ENCODE measurements around the gene ATP6V0B.

ATP6V0B gene

GRCh38 chr1:44002165-44002564 is 27.4 kb downstream of the ATP6V0B start:
- no peak for DNase-seq (ENCODE audit: low read depth in 2 of 3, low spot score in 2 of 3)

DNA sequence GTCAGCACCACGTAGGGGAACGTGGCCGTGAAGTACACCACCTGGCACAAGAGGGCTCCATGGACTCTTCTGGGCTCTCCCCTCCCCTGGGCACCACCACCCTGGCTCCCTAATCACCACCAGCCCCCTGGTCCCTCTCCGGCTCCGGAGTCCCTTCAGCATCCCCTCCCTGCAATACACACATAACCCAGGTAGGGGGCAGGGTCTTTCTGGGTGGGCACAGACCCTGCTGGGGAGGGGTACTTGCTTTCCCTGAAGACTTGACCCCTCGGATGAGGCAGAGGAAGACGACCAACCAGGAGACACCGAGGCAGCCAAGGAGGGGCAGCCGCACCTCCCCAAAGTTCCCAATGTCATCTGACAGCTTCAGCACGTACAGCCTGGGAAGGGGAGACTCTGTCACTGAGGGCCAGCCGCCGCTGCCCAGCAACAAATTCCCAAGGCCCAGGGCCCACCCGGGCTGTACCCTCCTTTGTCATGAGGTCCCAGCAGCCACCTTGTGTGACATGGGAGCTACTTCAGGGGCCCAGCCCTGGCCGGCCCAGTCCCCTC is 27.9 kb downstream of the ATP6V0B start:
- no peak for DNase-seq (ENCODE audit: low read depth in 2 of 3, low spot score in 2 of 3)

DNA sequence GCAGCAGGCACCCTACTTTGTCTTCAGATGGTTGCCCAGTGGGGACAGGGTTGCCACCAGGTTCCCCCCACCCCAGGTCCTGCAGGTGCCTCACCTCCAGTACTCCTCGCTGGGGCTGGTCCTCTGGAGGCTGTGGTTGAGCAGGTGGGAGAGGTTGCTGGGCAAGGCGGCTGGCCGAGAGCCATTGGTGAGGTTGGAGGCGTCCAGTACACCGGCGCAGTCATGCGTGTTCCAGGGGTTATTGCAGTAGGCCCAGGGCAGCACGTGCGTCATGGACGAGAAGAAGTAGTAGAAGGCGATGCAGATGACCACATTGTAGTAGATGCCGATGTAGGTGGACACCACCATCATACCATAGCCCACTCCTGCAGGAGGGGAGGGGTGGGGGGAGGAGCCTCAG is 33.5 kb downstream of the ATP6V0B start:
- no peak for DNase-seq (ENCODE audit: low read depth in 2 of 3, low spot score in 2 of 3)

DNA sequence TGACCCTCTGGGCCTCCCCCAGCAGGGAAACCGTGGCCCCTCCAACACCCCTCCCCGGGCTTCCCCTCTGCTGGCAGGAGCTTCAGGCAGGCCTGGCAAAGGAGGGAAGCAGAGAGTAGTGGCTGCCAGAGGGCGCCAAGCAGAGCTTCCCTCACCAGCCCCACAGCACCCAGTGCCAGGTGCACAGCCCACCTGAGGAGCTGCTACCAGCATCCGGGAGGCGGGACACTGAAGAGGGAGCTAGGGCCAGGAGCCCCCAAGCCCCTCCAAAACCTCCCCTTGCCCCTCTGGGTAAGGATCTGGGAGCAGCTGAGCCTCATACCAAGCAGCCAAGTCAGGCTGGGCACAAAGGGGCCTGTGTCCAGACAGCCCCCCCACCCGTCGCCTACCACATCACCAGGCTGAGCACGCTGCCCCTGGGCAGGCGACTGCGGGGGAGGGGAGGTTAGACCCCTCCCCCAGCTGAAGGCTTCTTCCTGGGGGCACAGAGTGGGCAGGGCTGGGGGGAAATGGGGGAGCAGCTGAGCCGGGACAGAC is 36.2 kb downstream of the ATP6V0B start:
- DNase-seq (ENCODE audit: low read depth in 2 of 3, low spot score in 2 of 3): no peak

DNA sequence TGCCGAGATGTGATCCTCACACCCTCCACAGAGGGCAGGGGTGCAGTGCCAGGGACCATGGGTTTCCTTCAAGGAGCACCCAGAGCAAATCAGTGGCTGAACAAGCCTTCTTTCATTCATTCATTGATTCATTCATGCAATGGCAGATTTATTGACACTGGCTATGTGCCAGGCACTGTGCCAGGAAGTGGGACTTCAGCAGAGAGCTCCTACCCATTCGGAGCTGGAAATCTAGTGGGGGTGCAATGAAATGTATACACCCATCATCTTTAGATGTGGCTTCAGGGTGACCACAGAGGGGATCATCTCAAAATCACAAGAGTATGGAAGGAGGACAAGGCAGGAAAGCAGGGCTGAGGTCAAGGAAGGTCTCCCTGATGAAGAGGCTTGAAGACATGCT is 37.6 kb downstream of the ATP6V0B start:
- no peak for DNase-seq (ENCODE audit: low read depth in 2 of 3, low spot score in 2 of 3)

DNA sequence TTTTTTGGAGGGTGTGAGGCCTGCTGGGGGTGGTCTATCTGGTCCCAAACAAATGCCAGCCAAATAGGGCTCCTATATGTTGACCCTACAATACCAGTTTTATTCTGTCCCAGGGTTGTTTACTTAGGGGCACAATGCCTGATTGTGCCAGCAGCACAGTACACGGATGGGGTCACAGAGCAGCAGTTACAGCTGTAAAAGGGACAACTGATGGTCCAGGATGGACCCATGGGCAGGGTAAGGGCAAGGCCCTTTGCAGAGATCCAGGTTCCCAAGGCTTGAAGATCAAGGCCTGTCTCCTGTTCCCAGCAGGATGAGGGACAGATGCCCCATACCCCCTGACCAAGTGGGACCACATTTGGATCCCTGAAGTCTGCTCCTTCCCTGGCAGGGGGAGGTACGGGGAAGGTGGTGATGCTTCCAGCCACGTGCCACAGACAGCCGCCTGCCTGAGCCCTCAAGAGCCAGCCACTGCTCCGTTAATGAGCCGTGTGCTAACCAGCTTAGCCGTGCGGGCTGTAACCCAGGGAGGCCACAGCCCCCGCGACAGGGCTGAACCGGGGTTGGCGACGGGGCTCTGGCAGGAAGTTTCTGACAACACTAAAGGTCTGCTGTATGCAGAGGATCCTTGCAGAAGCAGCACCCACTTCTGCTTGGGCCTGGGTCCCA is 38.3 kb downstream of the ATP6V0B start:
- DNase-seq (ENCODE audit: low read depth in 2 of 3, low spot score in 2 of 3): no peak

- DNase-seq (ENCODE audit: low read depth in 2 of 3, low spot score in 2 of 3): no peak
Measured at GRCh38 chr1:44013949-44014348, 39.2 kb downstream of the ATP6V0B start.

- no peak for DNase-seq (ENCODE audit: low read depth in 2 of 3, low spot score in 2 of 3)
Measured at GRCh38 chr1:44014365-44015104, 39.8 kb downstream of the ATP6V0B start.

- DNase-seq (ENCODE audit: low read depth in 2 of 3, low spot score in 2 of 3): no peak
Measured at GRCh38 chr1:44015206-44015605, 40.4 kb downstream of the ATP6V0B start.

GRCh38 chr1:44016041-44016889 is 41.5 kb downstream of the ATP6V0B start:
- DNase-seq (ENCODE audit: low read depth in 2 of 3, low spot score in 2 of 3): no peak

GRCh38 chr1:44016890-44017400 is 42.2 kb downstream of the ATP6V0B start:
- no peak for DNase-seq (ENCODE audit: low read depth in 2 of 3, low spot score in 2 of 3)

- no peak for DNase-seq (ENCODE audit: low read depth in 2 of 3, low spot score in 2 of 3)
Measured at GRCh38 chr1:44019466-44019948, 44.7 kb downstream of the ATP6V0B start.

GRCh38 chr1:44020464-44020863 is 45.7 kb downstream of the ATP6V0B start:
- DNase-seq (ENCODE audit: low read depth in 2 of 3, low spot score in 2 of 3): no peak

GRCh38 chr1:44021156-44021555 is 46.4 kb downstream of the ATP6V0B start:
- DNase-seq (ENCODE audit: low read depth in 2 of 3, low spot score in 2 of 3): no peak

- no peak for DNase-seq (ENCODE audit: low read depth in 2 of 3, low spot score in 2 of 3)
Measured at GRCh38 chr1:44021581-44022321, 47.0 kb downstream of the ATP6V0B start.

DNA sequence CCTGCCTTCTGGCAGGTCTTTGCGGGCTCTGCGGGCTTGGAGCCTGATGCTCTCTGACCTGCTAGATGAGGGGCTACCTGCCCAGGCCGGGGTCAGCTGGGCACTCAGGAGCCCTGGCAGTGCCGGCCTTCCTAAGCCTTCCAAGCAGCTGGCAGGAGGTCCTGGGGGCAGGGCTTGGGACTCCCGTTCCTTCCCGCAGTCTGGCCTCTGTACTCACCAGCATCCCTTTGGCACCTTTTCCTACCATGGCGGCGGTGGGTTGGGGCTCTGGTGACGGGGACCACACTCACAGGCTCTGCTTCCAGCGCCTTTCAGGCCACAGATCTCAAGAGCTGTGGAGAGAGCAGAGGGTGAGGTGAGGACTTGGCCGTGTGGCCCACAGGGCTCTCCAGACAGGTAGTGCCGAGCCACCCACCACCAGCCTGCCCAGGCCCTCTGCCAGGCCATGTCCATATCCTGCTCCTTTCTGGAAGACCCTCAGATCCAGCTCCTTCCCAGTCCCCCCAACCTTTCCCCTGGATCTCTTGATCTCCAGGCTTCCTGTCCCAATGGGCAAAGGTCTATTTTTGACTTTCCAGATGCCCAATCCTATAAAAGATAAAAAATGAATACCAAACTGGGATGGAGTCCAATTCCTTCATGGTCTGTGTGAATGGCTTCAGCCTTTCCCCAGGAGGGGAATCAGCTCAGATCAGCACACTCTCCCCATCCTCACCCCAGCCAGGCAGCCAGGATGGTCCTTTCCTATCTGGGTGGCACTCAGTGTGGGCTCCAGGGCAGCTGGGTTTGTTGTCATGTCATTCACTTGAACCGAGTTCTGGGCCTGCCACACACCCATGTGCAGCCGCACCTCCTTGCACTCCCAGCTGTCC is 49.5 kb downstream of the ATP6V0B start:
- DNase-seq (ENCODE audit: low read depth in 2 of 3, low spot score in 2 of 3): no peak

DNA sequence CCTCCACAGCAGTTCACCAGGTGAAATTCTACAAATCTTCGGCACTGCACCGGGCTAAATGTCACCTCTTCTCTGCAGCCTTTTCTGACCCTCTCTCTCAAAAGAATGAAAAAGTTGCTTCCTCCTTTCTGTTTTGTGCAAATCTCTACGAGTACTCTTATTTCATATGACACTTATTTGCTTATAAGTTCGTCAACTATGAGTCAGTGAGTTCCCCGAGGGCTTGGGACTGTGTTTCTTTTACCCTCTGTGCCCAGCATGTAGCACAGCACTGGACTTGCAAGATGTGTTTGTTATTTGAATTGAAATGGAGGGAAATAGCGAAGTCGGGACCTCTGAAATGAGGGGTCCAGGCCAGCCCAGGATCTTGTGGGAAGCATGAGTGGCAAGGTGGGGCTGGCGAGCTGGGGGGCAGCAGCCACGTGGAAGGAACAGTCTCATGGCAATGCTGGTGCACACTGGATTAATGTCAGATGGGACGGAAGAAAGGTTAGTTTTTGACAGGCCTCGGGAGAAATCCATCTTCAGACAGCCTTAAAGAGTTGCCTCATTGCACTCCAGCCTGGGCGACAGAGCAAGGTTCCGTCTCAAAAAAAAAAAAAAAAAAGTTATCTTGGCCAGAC is 50.3 kb downstream of the ATP6V0B start:
- DNase-seq (ENCODE audit: low read depth in 2 of 3, low spot score in 2 of 3): no peak

DNA sequence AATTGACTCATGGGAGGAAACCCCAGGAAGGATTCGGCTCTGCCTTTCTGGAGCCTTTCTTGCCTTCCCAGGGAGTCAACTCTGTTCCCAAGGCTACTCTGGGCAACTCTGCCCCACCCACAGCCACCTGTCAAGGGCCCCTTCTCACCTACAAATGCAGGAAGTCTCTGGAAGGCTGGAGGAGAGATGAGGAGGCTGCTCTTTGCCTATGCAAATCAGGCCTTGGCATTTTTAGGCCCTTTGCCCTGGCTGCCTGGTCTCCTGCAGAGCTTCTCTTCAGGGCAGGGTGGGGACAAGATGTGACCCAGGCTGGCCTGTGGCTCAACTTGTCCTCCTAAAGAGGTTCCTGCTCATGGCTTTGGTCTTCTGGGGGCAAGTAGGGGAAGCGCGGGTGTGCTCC is 51.1 kb downstream of the ATP6V0B start:
- no peak for DNase-seq (ENCODE audit: low read depth in 2 of 3, low spot score in 2 of 3)

GRCh38 chr1:44027320-44027719 is 52.6 kb downstream of the ATP6V0B start:
- no peak for DNase-seq (ENCODE audit: low read depth in 2 of 3, low spot score in 2 of 3)
